ENCODE data around the gene SMG6. TPM values are rescaled to one million over a fixed set of nuclear protein-coding genes. Genes with fewer than 3 reads are reported as not detected.

Gene SMG6
- polyA plus RNA-seq, 1 of the 3 experiments (the other 2 are of a cell fraction): 15.7 TPM

DNA sequence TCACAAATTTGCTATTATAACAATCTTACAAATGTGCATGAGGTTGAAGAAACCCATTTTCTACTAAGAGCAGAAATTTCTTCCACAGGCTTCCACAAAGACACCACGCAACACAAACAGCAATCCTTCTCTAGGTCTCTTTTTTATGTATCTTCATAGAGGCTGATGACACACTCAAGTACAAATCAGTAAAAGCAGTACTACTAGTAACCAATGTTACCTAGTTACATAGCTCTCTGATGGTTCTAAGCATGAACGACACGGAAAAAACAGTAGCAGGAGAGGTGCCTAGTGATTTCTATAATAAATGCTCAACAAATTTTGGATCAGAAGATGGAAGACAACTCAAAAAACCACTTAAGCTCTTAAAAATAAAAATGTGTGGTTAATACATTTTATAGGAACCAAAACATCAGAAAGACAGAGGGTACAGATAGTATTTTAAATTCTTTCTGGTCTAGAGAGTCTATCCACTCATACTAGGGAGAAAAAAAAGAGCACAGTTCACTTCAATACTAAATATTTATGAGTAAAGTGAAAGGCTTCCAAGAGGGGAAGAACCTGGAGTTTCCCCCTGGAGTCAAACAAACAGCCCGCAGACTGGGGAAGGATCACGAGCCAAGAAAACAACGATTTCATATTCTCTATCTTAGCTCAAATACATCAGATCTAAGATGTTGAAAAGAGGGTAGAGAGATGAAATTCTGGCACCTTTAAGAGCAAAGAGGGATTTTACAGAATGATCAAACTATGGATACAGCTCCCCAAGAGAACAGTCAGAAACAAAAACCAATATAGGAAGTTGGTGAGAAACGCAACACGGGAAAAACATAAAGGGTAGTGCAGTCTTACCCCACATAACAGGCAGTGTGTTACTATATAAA, 40.2 kb downstream of the SMG6 start:
- Histone ChIP-seq H3K9ac (peak overlapping the region; percentile 8; the same call in 1 of the 2 replicates), H3K9me3 (no peaks in the 10 kb centered on the region), H3F3A (replicated peaks; ENCODE audit: insufficient read depth) (peaks cover 28% of the 10 kb centered on the region), H3K36me3 (replicated peaks in 1 of 2; ENCODE audit: control insufficient read depth in 1 of 2, insufficient read depth in 2 of 2, low read length in 1 of 2) (peaks cover 12% of the 10 kb centered on the region in 2 experiments), H3K4me1 (ENCODE audit: control insufficient read depth in 1 of 2, insufficient read depth in 2 of 2, low read depth in 1 of 2, low read length in 1 of 2) (peaks cover 2 to 23% of the 10 kb centered on the region in 2 experiments; a peak in 3 of 4 replicates), H4K20me1 (ENCODE audit: insufficient read depth) (peaks cover 3% of the 10 kb centered on the region; the same call in 1 of the 2 replicates), H2AFZ (ENCODE audit: low read depth) (no peak overlapping the region), H3K4me2 (peak overlapping the region; percentile 22; the same call in 1 of the 2 replicates), H3K9me2 (no peaks in the 10 kb centered on the region), H3K27ac (ENCODE audit: low read depth in 2 of 2, low read length in 1 of 2) (peak overlapping the region in 1 of 2 experiments; percentile 82; a peak in 3 of 4 replicates), H3K79me2 (ENCODE audit: insufficient read depth) (peaks cover 50% of the 10 kb centered on the region), H3K27me3 (ENCODE audit: insufficient read depth) (no peaks in the 10 kb centered on the region), H3K4me3 (ENCODE audit: low read depth in 2 of 2, low read length in 1 of 2) (no peak overlapping the region)
- 86% methylated on average over 8 of the region's 8 CpGs for whole genome bisulfite sequencing (ENCODE audit: low lambda C conversion rate)
- CTCF ChIA-PET: interaction anchor here (1.2 to 3.3 kb wide), 5 partner anchors 19 to 354 kb away, joined by 3 to 21 read pairs (median 5); partner anchors contain the start of gene HIC1
- no peak for DNase-seq
- POLR2A ChIA-PET: no interaction called here
- TF ChIP-seq, protein P1, sequence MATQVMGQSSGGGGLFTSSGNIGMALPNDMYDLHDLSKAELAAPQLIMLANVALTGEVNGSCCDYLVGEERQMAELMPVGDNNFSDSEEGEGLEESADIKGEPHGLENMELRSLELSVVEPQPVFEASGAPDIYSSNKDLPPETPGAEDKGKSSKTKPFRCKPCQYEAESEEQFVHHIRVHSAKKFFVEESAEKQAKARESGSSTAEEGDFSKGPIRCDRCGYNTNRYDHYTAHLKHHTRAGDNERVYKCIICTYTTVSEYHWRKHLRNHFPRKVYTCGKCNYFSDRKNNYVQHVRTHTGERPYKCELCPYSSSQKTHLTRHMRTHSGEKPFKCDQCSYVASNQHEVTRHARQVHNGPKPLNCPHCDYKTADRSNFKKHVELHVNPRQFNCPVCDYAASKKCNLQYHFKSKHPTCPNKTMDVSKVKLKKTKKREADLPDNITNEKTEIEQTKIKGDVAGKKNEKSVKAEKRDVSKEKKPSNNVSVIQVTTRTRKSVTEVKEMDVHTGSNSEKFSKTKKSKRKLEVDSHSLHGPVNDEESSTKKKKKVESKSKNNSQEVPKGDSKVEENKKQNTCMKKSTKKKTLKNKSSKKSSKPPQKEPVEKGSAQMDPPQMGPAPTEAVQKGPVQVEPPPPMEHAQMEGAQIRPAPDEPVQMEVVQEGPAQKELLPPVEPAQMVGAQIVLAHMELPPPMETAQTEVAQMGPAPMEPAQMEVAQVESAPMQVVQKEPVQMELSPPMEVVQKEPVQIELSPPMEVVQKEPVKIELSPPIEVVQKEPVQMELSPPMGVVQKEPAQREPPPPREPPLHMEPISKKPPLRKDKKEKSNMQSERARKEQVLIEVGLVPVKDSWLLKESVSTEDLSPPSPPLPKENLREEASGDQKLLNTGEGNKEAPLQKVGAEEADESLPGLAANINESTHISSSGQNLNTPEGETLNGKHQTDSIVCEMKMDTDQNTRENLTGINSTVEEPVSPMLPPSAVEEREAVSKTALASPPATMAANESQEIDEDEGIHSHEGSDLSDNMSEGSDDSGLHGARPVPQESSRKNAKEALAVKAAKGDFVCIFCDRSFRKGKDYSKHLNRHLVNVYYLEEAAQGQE (IDR thresholded peaks at IDR 0.05; ENCODE audit: low read depth, low read length): no peak
- TF ChIP-seq JUND (IDR thresholded peaks at IDR 0.05): no peak

DNA sequence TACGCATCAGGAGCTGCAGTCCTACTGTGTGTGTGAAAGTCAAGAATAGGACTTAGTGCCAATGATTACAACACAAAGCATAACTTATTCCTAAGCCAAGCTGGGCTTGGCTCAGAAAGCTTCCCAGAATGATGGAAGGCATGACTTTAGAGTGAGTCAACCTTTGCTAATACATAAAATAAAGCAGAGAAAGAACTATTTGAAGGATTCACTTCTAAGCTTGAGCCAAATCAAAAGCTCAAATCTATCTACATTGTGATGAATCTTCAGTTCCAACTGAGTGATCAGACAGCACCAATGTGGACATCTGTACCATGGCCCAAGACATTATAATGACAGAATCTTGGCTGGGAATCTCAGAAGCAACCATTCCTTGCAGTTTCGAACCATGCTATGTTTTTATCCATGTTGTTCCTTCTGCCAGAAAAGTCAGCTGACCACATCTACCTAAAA, 41.4 kb downstream of the SMG6 start:
- Histone ChIP-seq H3K9me3 (no peaks in the 10 kb centered on the region), H3K9me2 (no peaks in the 10 kb centered on the region), H3K9ac (no peak overlapping the region), H4K20me1 (ENCODE audit: insufficient read depth) (peaks cover 3% of the 10 kb centered on the region; the same call in 1 of the 2 replicates), H3K4me2 (peak overlapping the region; percentile 54; the same call in 1 of the 2 replicates), H3K79me2 (ENCODE audit: insufficient read depth) (peaks cover 60% of the 10 kb centered on the region), H3K4me1 (ENCODE audit: control insufficient read depth in 1 of 2, insufficient read depth in 2 of 2, low read depth in 1 of 2, low read length in 1 of 2) (peaks cover 2 to 23% of the 10 kb centered on the region in 2 experiments; a peak in 3 of 4 replicates), H3K27ac (ENCODE audit: low read depth in 2 of 2, low read length in 1 of 2) (peak overlapping the region; percentile 17 to 82; a peak in 3 of 4 replicates), H3K27me3 (ENCODE audit: insufficient read depth) (no peaks in the 10 kb centered on the region), H2AFZ (ENCODE audit: low read depth) (no peak overlapping the region), H3K4me3 (ENCODE audit: low read depth in 2 of 2, low read length in 1 of 2) (no peak overlapping the region), H3K36me3 (replicated peaks in 1 of 2; ENCODE audit: control insufficient read depth in 1 of 2, insufficient read depth in 2 of 2, low read length in 1 of 2) (peaks cover 5 to 12% of the 10 kb centered on the region in 2 experiments), H3F3A (replicated peaks; ENCODE audit: insufficient read depth) (peaks cover 28% of the 10 kb centered on the region)
- 46% methylated on average over 2 of the region's 2 CpGs for WGBS (ENCODE audit: low lambda C conversion rate)
- CTCF ChIA-PET: interaction anchor here (0.9 to 3.3 kb wide), 4 partner anchors 10 to 353 kb away, joined by 3 to 15 read pairs (median 4); partner anchors contain the start of gene HIC1
- POLR2A ChIA-PET: no interaction called here
- no peak for DNase-seq
- no peak for TF ChIP-seq MXI1 (IDR thresholded peaks at IDR 0.05; ENCODE audit: low read depth, low read length)
- TF ChIP-seq FOXJ3 (CRISPR knock-in tag; IDR thresholded peaks at IDR 0.05): no peak
- TF ChIP-seq GABPA (IDR thresholded peaks at IDR 0.05; ENCODE audit: low read depth): no peak
- TF ChIP-seq FOSL2 (IDR thresholded peaks at IDR 0.05; ENCODE audit: borderline replicate concordance, low read depth): peak; percentile 82
- no peak for TF ChIP-seq GATA2 (CRISPR knock-in tag; IDR thresholded peaks at IDR 0.05)
- TF ChIP-seq, protein P2, sequence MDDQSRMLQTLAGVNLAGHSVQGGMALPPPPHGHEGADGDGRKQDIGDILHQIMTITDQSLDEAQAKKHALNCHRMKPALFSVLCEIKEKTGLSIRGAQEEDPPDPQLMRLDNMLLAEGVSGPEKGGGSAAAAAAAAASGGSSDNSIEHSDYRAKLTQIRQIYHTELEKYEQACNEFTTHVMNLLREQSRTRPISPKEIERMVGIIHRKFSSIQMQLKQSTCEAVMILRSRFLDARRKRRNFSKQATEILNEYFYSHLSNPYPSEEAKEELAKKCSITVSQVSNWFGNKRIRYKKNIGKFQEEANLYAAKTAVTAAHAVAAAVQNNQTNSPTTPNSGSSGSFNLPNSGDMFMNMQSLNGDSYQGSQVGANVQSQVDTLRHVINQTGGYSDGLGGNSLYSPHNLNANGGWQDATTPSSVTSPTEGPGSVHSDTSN (IDR thresholded peaks at IDR 0.05): peak; percentile 93
- TF ChIP-seq, protein P3, sequence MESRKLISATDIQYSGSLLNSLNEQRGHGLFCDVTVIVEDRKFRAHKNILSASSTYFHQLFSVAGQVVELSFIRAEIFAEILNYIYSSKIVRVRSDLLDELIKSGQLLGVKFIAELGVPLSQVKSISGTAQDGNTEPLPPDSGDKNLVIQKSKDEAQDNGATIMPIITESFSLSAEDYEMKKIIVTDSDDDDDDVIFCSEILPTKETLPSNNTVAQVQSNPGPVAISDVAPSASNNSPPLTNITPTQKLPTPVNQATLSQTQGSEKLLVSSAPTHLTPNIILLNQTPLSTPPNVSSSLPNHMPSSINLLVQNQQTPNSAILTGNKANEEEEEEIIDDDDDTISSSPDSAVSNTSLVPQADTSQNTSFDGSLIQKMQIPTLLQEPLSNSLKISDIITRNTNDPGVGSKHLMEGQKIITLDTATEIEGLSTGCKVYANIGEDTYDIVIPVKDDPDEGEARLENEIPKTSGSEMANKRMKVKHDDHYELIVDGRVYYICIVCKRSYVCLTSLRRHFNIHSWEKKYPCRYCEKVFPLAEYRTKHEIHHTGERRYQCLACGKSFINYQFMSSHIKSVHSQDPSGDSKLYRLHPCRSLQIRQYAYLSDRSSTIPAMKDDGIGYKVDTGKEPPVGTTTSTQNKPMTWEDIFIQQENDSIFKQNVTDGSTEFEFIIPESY (IDR thresholded peaks at IDR 0.05; ENCODE audit: borderline replicate concordance, low read depth): no peak
- TF ChIP-seq TEAD4 (IDR thresholded peaks at IDR 0.05; ENCODE audit: borderline replicate concordance, insufficient read depth): 0 out of 2 replicates have a peak, but pooled peaks have one; percentile 33
- peak; percentile 75 for TF ChIP-seq TCF12 (IDR thresholded peaks at IDR 0.05)
- TF ChIP-seq SIN3A (IDR thresholded peaks at IDR 0.05; ENCODE audit: borderline replicate concordance, low read depth, low read length): no peak
- TF ChIP-seq FOXM1 (IDR thresholded peaks at IDR 0.05; ENCODE audit: low read depth): no peak
- no peak for TF ChIP-seq RXRA (IDR thresholded peaks at IDR 0.05; ENCODE audit: borderline replicate concordance, low read depth)
- no peak for TF ChIP-seq CHD2 (IDR thresholded peaks at IDR 0.05; ENCODE audit: low read length, partially characterized antibody)
- no peak for TF ChIP-seq ELF1 (IDR thresholded peaks at IDR 0.05)
- TF ChIP-seq RAD21 (IDR thresholded peaks at IDR 0.05; ENCODE audit: low read length): no peak
